ENCODE data around the gene HDHD5.

Gene HDHD5

DNA sequence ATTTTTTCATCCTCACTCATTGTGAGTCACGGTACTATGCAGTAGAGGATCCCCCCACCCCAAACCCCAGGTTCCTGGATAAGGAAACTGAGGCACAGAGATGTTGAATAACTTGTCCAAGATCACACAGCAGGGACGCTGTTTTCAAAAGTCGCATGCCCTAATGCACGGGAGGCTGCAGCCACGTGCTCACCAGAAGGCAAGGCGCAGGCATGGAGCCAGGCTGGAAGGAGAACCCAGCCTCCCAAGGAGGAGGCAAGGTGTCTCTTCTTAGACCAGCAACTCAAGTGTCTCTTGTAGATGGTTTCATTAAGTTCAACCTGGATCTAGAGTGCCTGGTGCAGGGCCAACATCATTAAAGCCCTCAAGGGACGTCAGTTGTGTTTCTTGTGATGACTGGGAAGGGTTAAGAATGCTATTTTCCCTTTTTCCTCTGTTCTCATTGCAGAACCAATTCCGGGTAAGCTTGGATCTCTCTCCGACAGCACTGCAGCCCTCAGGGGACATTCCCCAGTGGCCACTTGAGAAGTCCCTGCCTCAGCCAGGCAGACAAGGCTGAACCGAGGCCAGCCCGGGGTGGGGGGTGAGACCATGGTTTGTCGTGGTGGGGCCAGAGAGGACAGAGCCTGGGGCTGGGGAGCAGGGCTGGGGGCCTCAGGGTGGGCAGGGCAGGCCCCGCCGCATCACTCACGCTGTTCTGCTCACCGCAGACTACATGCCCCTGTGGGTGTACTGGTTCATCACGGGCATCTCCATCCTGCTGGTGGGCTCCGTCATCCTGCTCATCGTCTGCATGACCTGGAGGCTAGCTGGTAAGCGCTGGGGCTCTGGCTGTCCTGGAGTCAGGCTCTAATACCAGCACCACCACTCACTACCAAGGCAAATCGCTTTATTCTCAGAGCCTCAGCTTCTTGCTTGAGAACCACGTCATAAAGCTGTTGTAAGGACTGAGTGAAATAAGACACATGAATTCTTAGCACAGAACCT is 53.6 kb downstream of the HDHD5 start:
- no peak for DNase-seq (ENCODE audit: low read depth in 2 of 2)

- DNase-seq (ENCODE audit: low read depth in 2 of 2): no peak
Measured at GRCh38 chr22:17104336-17104935, 54.6 kb downstream of the HDHD5 start.

- no peak for DNase-seq (ENCODE audit: low read depth in 2 of 2)
Measured at GRCh38 chr22:17103351-17103750, 55.7 kb downstream of the HDHD5 start.

GRCh38 chr22:17102297-17102667 is 56.8 kb downstream of the HDHD5 start:
- no peak for DNase-seq (ENCODE audit: low read depth in 2 of 2)

DNA sequence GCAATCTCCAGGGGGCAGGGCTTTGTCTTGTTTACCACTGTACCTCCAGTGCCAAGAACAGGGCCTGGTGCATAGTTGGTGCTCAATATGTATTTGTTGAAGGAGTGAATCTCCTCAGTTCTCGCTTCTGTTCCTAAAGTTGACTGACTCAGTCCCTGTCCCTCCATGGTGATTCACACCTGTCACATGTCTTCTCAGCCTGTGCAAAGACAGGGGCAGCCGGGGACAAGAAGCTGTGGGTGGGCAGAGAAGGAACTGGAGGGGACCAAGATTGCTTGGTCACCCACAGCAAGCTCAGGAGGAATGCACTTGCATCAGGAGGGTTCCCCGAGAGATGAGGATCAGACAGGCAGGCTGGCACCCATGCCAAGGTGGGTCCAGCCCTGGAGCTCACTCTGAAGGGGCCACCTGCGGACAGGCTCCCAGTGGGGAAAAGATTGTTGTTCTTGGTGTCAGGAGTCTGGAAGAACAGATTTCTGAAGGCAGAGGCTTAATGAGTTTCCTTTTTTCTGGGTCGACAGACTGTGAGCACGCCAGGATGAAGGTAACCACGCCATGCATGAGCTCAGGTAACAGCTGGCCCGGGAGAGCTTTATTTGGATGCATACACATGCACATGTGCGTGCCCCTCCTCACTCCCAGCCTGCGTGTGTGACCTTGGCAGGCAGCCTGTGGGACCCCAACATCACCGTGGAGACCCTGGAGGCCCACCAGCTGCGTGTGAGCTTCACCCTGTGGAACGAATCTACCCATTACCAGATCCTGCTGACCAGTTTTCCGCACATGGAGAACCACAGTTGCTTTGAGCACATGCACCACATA is 57.4 kb downstream of the HDHD5 start:
- DNase-seq (ENCODE audit: low read depth in 2 of 2): no peak

DNA sequence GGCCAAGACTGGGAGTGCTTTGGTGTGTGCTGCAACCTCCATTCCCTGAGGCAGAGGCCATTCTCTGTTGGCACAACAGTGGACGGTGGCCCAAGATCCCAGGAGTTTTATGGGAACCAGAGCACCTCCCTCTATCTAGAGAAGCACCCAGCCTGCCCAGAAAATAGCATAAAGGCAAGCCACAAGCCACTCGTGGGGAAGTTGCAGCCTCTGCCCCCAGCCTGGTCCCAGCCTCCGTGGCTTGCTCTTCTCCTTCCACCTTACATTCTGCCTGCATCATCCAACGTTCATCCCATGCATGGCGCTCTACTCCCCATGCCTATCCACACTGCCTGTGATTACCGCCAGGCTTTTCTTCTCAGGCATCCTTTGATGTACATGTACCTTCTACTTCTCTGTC is 58.5 kb downstream of the HDHD5 start:
- DNase-seq (ENCODE audit: low read depth in 2 of 2): no peak

GRCh38 chr22:17098379-17098819 is 60.7 kb downstream of the HDHD5 start:
- DNase-seq (ENCODE audit: low read depth in 2 of 2): no peak

GRCh38 chr22:17097701-17098100 is 61.4 kb downstream of the HDHD5 start:
- DNase-seq (ENCODE audit: low read depth in 2 of 2): no peak

GRCh38 chr22:17097062-17097461 is 62.0 kb downstream of the HDHD5 start:
- no peak for DNase-seq (ENCODE audit: low read depth in 2 of 2)

DNA sequence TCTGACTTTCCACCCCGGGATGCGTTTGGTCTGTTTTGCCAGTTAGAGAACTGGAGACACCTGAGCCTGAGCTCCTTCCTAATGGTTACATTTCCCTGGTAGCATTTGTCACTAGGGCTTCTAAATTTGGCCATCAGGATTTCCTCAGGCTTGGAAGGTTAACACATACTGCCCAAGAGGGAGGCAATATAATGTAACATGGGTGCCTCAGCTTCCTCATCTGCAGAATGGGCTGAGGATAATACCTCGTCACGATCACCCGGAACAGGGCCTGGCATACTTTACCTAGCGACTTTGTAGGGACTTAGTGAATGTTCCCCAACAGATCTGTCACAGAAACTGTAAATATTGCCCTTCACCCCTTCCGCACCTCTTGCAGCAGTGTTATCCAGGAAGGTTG is 63.0 kb downstream of the HDHD5 start:
- no peak for DNase-seq (ENCODE audit: low read depth in 2 of 2)

DNA sequence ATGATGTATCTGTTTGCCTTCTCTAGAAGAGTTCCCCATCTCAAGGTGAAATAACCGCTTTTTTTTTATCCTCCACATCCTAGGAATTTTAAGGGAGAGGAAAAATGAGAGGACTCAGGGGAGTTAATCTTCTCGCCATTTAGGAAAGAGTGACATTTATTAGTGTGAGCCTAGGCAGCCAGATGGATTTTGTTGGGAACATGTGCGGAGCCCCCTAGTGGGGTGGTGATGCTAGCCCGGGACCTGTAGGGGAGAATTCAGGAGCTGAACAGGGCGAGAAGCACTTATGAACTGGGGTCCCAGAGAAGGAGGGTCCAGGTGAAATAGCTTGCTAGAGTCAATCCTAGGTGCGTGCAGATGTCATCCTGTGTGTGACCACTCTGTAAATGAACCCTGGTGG is 63.5 kb downstream of the HDHD5 start:
- no peak for DNase-seq (ENCODE audit: low read depth in 2 of 2)

DNA sequence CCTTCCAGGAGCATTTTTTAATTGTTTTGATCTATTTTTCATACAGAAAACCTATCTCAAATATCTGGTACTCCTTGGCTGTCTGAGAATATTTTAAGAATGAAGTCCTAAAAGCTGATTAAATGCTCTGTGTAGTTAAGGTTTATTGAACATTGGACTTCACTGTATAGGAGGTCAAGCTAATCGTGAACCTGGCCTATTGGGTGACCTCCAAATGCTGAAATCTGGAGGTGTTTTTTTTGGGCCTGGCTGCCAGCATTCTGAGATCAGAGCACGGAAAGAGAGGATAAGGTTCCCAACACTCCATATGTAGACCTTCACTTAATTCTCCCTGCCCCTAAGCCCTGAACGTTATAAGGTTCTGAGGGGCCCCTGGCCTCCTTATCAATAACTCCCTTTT is 66.0 kb downstream of the HDHD5 start:
- no peak for DNase-seq (ENCODE audit: low read depth in 2 of 2)

GRCh38 chr22:17091851-17092250 is 67.2 kb downstream of the HDHD5 start:
- no peak for DNase-seq (ENCODE audit: low read depth in 2 of 2)

GRCh38 chr22:17090550-17090949 is 68.5 kb downstream of the HDHD5 start:
- DNase-seq (ENCODE audit: low read depth in 2 of 2): no peak

Measured in stimulated activated CD8-positive, alpha-beta memory T cell treated with anti-CD3 and anti-CD28 coated beads, Interleukin-7, amount 100 ng/mL, for 1 hour (primary cell).